Measurements from ENCODE around the gene FBLN2. TPM values are rescaled to one million over a fixed set of nuclear protein-coding genes. Genes with fewer than 3 reads are reported as not detected.

Gene FBLN2
- total RNA-seq, 2 experiments from 2014 or later = 0.05 TPM; not detected in 1

- Mint-ChIP-seq H3K4me3 (no peak overlapping the region), H3K9me3 (ENCODE audit: low read depth) (no peaks in the 10 kb centered on the region), H3K27me3 (peaks cover 2% of the 10 kb centered on the region), H3K4me1 (peaks cover 31% of the 10 kb centered on the region), H3K27ac (no peak overlapping the region), H3K36me3 (ENCODE audit: low read depth) (no peaks in the 10 kb centered on the region)
- DNase-seq = peak; percentile 49
- intact Hi-C loops (cut with DNase I, micrococcal nuclease) = loop anchor here in 1 of 2 experiments (5.0 kb wide), 1 partner anchor 469 kb away; the partner anchor contains the start of gene CHCHD4
- no peak for ATAC-seq
- CTCF ChIA-PET = interaction anchor here (0.6 to 12.6 kb wide), 11 partner anchors 14 to 562 kb away, joined by 3 to 246 read pairs (median 4); partner anchors contain the start of genes HDAC11 and WNT7A
- POLR2A ChIA-PET = no interaction called here
Observed at GRCh38 chr3:13653631-13654279, 104.8 kb downstream of the FBLN2 start.

GRCh38 chr3:13654330-13655060 is 105.6 kb downstream of the FBLN2 start:
- POLR2A ChIA-PET = no interaction called here
- intact Hi-C loops (cut with DNase I, micrococcal nuclease) = loop anchor here in 1 of 2 experiments (5.0 kb wide), 1 partner anchor 468 kb away; the partner anchor contains the start of gene CHCHD4
- Mint-ChIP-seq H3K4me1 (peaks cover 31% of the 10 kb centered on the region), H3K4me3 (no peak overlapping the region), H3K9me3 (ENCODE audit: low read depth) (no peaks in the 10 kb centered on the region), H3K36me3 (ENCODE audit: low read depth) (no peaks in the 10 kb centered on the region), H3K27me3 (peaks cover 2% of the 10 kb centered on the region), H3K27ac (no peak overlapping the region)
- CTCF ChIA-PET = interaction anchor here (0.6 to 12.6 kb wide), 12 partner anchors 14 to 242 kb away, joined by 3 to 246 read pairs (median 4); partner anchors contain the start of genes HDAC11 and WNT7A
- peak; percentile 33 for ATAC-seq
- peak; percentile 59 for DNase-seq

- Mint-ChIP-seq H3K27me3 (peaks cover 2% of the 10 kb centered on the region), H3K9me3 (ENCODE audit: low read depth) (no peaks in the 10 kb centered on the region), H3K4me1 (peaks cover 28% of the 10 kb centered on the region), H3K4me3 (peak overlapping the region; percentile 18), H3K27ac (peak overlapping the region; percentile 26), H3K36me3 (ENCODE audit: low read depth) (no peaks in the 10 kb centered on the region)
- ChIA-PET CTCF (interaction anchor here (0.7 to 12.6 kb wide), 11 partner anchors 15 to 370 kb away, joined by 3 to 246 read pairs (median 4); partner anchors contain the start of genes HDAC11 and WNT7A), POLR2A (no interaction called here)
- peak; percentile 21 for ATAC-seq
- intact Hi-C loops (cut with DNase I, micrococcal nuclease) = no loop called here
- peak; percentile 59 for DNase-seq
Observed at GRCh38 chr3:13655061-13655913, 106.4 kb downstream of the FBLN2 start.

GRCh38 chr3:13656584-13657301 is 107.8 kb downstream of the FBLN2 start:
- Mint-ChIP-seq H3K36me3 (ENCODE audit: low read depth) (no peaks in the 10 kb centered on the region), H3K4me3 (no peak overlapping the region), H3K27me3 (peaks cover 2% of the 10 kb centered on the region), H3K9me3 (ENCODE audit: low read depth) (no peaks in the 10 kb centered on the region), H3K4me1 (peaks cover 22% of the 10 kb centered on the region), H3K27ac (no peak overlapping the region)
- DNase-seq = no peak
- intact Hi-C loops (cut with DNase I, micrococcal nuclease) = loop anchor here in 1 of 2 experiments (1.0 kb wide), 1 partner anchor 224 kb away; the partner anchor contains the start of gene WNT7A
- ATAC-seq = no peak
- ChIA-PET POLR2A (no interaction called here), CTCF (interaction anchor here (0.8 to 12.6 kb wide), 24 partner anchors 9 to 974 kb away, joined by 3 to 246 read pairs (median 4); partner anchors contain the start of gene WNT7A)

- ChIA-PET POLR2A (no interaction called here), CTCF (interaction anchor here (0.6 to 12.6 kb wide), 40 partner anchors 7 to 973 kb away, joined by 3 to 182 read pairs (median 3); partner anchors contain the start of gene WNT7A)
- intact Hi-C loops (cut with DNase I, micrococcal nuclease) = loop anchor here (1.0 kb wide), 2 partner anchors 222 to 227 kb away; partner anchors contain the start of gene WNT7A (in 2 of the 2)
- H3K4me1 Mint-ChIP-seq = peaks cover 18% of the 10 kb centered on the region
- ATAC-seq (peak; percentile 87), DNase-seq (peak; percentile 83)
- H3K27me3 Mint-ChIP-seq = peaks cover 2% of the 10 kb centered on the region
- no peak overlapping the region for H3K4me3 Mint-ChIP-seq
- no peaks in the 10 kb centered on the region for H3K9me3 Mint-ChIP-seq (ENCODE audit: low read depth)
- no peaks in the 10 kb centered on the region for H3K36me3 Mint-ChIP-seq (ENCODE audit: low read depth)
- H3K27ac Mint-ChIP-seq = no peak overlapping the region
Observed at GRCh38 chr3:13657660-13658435, 108.9 kb downstream of the FBLN2 start.

- H3K36me3 Mint-ChIP-seq (ENCODE audit: low read depth) = no peaks in the 10 kb centered on the region
- ChIA-PET CTCF (interaction anchor here (0.8 to 12.6 kb wide), 12 partner anchors 8 to 236 kb away, joined by 3 to 182 read pairs (median 8); partner anchors contain the start of gene WNT7A), POLR2A (no interaction called here)
- no peak overlapping the region for H3K4me3 Mint-ChIP-seq
- no peaks in the 10 kb centered on the region for H3K9me3 Mint-ChIP-seq (ENCODE audit: low read depth)
- peaks cover 2% of the 10 kb centered on the region for H3K27me3 Mint-ChIP-seq
- H3K27ac Mint-ChIP-seq = no peak overlapping the region
- DNase-seq (no peak), ATAC-seq (no peak)
- peaks cover 12% of the 10 kb centered on the region for H3K4me1 Mint-ChIP-seq
- intact Hi-C loops (cut with DNase I, micrococcal nuclease) = loop anchor here (1.0 kb wide), 2 partner anchors 222 to 227 kb away; partner anchors contain the start of gene WNT7A (in 1 of the 2)
Observed at GRCh38 chr3:13658681-13659080, 109.8 kb downstream of the FBLN2 start.

- intact Hi-C loops (cut with DNase I, micrococcal nuclease) = no loop called here
- DNase-seq (no peak), ATAC-seq (no peak)
- CTCF ChIA-PET = interaction anchor here (0.8 to 12.6 kb wide), 6 partner anchors 9 to 236 kb away, joined by 3 to 182 read pairs (median 12); partner anchors contain the start of gene WNT7A
- H3K9me3 Mint-ChIP-seq (ENCODE audit: low read depth) = no peaks in the 10 kb centered on the region
- H3K27me3 Mint-ChIP-seq = peaks cover 2% of the 10 kb centered on the region
- peaks cover 7% of the 10 kb centered on the region for H3K4me1 Mint-ChIP-seq
- POLR2A ChIA-PET = no interaction called here
- no peak overlapping the region for H3K4me3 Mint-ChIP-seq
- no peaks in the 10 kb centered on the region for H3K36me3 Mint-ChIP-seq (ENCODE audit: low read depth)
- no peak overlapping the region for H3K27ac Mint-ChIP-seq
Observed at GRCh38 chr3:13659221-13659969, 110.5 kb downstream of the FBLN2 start.

- ChIA-PET CTCF (interaction anchor here (0.6 to 3.0 kb wide), 7 partner anchors 9 to 225 kb away, joined by 3 to 19 read pairs (median 6); partner anchors contain the start of gene WNT7A), POLR2A (no interaction called here)
- H3K4me1 Mint-ChIP-seq = peaks cover 2% of the 10 kb centered on the region
- no peak overlapping the region for H3K27ac Mint-ChIP-seq
- peaks cover 2% of the 10 kb centered on the region for H3K27me3 Mint-ChIP-seq
- no peak overlapping the region for H3K4me3 Mint-ChIP-seq
- ATAC-seq = no peak
- no peaks in the 10 kb centered on the region for H3K36me3 Mint-ChIP-seq (ENCODE audit: low read depth)
- no peaks in the 10 kb centered on the region for H3K9me3 Mint-ChIP-seq (ENCODE audit: low read depth)
- no peak for DNase-seq
- intact Hi-C loops (cut with DNase I, micrococcal nuclease) = no loop called here
Observed at GRCh38 chr3:13660042-13660874, 111.3 kb downstream of the FBLN2 start.

GRCh38 chr3:13661121-13661520 is 112.2 kb downstream of the FBLN2 start:
- CTCF ChIA-PET = interaction anchor here (0.6 to 1.6 kb wide), 6 partner anchors 9 to 224 kb away, joined by 3 to 9 read pairs (median 4); partner anchors contain the start of gene WNT7A
- DNase-seq (no peak), ATAC-seq (no peak)
- H3K27me3 Mint-ChIP-seq = peaks cover 2% of the 10 kb centered on the region
- H3K4me1 Mint-ChIP-seq = no peaks in the 10 kb centered on the region
- POLR2A ChIA-PET = no interaction called here
- H3K9me3 Mint-ChIP-seq (ENCODE audit: low read depth) = no peaks in the 10 kb centered on the region
- no peak overlapping the region for H3K27ac Mint-ChIP-seq
- H3K36me3 Mint-ChIP-seq (ENCODE audit: low read depth) = no peaks in the 10 kb centered on the region
- intact Hi-C loops (cut with DNase I, micrococcal nuclease) = no loop called here
- no peak overlapping the region for H3K4me3 Mint-ChIP-seq
